CD4-positive, alpha-beta T cell treated with Interleukin-6 for 4 hours (primary cell): ENCODE measurements around the gene IL5RA.

Experiments used
- DNase-seq: peaks from one replicate; pipeline ENCODE4 v3.0.0-alpha.2; 2020; ENCODE audit warnings: mixed read lengths

The IL5RA gene

GRCh38 chr3:3105815-3106214, 4.4 kb downstream of the IL5RA start:
- no peak for DNase-seq

DNA sequence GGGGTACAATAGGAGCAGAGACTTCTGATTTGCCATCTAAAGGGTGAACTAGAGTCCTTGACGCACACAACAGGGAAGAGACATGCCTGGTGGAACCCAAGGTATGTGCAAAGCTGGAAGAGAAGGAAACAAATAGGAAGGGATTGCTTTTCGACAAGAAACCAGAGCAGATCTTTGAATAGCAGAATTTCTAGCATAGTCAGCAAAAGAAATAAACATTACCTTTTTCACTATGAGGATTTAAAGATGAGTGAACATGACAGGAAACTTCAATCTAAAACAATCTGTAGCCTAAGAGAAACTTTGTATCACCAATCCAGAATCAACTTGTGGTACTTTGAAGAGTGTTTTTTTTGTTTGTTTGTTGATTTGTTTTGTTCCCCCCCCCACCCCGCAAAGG, 4.9 kb downstream of the IL5RA start:
- no peak for DNase-seq

DNA sequence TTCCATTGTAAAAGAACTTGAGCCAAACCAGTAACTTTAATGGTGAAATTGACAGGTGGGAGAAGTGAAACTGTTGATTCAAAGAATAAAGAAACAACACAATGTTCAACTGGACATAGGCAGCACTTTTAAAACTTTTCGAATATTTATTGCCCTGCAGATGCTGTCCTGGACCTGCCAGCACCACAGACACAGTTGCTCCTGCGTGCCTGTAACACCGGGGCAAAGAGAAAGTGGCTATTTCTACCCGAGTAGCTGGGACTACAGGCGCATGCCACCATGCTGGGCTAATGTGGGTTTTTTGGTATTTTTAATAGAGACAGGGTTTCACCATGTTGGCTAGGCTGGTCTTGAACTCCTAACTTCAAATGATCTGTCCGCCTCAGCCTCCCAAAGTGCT, 7.4 kb downstream of the IL5RA start:
- no peak for DNase-seq

GRCh38 chr3:3101660-3102458, 8.3 kb downstream of the IL5RA start:
- no peak for DNase-seq

DNA sequence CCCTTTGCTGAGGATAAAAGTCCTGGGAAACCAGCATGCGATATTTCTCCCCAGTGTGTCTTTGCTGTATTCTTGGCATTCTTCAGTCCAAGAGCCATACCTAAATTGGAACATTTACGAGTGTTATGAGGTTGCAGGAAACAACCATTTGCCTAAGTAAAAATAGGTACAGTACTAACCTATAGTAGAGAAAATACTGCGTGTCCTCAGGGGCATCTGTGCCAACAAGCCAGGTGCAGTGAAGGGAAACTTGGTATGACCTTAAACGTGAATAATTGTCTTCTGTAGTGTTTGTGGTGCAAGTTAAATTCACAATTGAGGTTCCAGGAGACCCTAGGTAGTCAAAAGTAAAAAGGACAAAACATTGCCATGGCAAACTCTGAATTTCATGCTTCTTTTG, 12.2 kb downstream of the IL5RA start:
- no peak for DNase-seq

DNA sequence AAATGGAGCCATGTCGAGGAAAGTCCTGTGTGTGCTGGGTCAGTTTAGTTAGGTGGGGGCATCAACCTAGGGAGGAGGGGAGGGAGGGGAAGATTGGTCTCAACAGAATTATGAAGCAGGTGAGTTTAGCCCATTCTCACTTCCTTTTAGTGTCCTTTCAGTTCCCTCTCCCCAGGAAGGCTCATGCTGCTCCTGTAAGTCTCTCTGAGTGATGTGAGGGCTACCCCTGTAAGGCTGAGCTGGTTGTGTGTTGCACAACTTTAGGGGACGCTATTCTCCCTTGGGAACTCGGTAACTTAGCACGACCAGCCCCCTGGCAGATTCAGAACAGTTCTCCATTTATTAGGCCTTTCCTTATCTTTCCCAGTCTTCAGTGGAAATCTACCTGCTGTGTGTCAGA, 21.2 kb downstream of the IL5RA start:
- DNase-seq = no peak

- no peak for DNase-seq
These were observed 22.3 kb downstream of the IL5RA start for GRCh38 chr3:3087716-3088465.

GRCh38 chr3:3087279-3087678, 22.9 kb downstream of the IL5RA start:
- no peak for DNase-seq

GRCh38 chr3:3086239-3086638, 23.9 kb downstream of the IL5RA start:
- DNase-seq = no peak

- DNase-seq = no peak
These were observed 24.4 kb downstream of the IL5RA start for GRCh38 chr3:3085782-3086181.

GRCh38 chr3:3084890-3085289, 25.3 kb downstream of the IL5RA start:
- no peak for DNase-seq

GRCh38 chr3:3082234-3082924, 27.8 kb downstream of the IL5RA start:
- DNase-seq = no peak

GRCh38 chr3:3081381-3082233, 28.6 kb downstream of the IL5RA start:
- no peak for DNase-seq

- DNase-seq = no peak
These were observed 29.9 kb downstream of the IL5RA start for GRCh38 chr3:3080309-3080708.

DNA sequence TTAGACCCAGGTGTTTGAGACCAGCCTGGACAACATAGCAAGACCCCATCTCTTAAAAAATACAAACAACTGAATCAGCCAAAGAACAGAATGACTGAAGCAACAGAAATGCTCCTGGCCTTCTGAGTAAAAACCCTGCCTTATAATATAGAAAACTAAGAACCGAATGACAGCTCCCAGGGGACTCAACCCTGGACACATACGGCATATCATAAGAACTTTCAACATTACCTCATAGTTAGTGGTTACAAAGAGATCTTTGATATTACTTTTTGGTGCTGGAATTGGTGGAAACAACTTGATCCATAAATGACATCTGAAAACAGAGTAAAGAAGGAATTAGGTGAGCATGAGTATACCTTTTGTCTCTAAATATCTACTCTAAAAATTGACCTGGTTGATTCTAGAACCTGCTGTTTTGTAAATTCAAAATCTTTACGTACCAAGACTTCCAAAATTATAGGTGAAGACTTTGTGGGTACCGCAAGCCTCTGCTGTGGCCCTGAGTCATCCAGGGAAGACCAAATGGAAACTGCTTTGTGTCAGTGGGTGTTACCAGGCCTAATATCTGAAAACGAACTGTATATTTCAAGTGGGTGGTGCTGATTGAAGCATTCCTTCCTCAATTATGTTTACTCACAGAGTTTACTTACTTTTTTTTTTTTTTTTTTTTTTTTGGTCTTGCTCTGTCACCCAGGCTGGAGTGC, 35.5 kb downstream of the IL5RA start:
- no peak for DNase-seq

DNA sequence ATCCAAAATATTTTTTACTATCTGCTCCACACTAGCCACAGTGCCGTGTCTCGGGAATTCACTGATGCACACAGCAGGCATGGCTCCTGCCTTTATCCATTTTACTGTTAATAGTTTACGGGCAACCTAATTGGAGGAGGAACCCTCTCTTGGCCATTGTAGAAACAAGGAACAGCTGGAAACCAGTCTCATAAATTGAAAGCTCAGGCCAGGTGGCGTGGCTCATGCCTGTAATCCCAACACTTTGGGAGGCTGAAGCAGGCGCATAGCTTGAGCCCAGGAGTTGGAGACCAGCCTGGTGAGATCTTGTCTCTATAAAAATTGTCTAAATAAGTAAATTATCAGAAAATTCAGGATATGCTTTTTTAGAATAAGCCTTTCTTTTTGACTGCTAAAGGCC, 39.0 kb downstream of the IL5RA start:
- DNase-seq = no peak

GRCh38 chr3:3069723-3070122, 40.5 kb downstream of the IL5RA start:
- DNase-seq = no peak

DNA sequence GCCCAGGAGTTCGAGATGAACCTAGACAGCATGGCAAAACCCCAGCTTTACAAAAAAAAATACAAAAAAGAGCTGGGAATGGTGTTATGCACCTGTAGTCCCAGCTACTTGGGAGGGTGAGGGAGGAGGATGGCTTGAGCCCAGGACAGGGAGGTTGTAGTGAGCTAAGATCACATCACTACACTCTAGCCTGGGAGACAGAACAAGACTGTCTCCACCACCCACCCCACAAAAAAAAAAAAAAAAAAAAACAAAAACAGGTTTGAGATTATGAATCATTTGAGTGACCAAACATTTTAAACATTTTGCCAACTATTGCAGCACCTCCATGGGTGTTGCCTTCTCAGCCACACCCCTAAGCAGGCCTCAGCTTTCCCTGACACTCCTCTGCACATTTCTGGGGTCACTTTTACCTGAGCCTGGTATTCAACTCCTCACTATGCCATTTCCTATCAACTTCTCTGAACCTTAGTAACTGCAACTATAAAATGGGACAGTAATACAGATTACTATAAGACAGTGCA, 41.8 kb downstream of the IL5RA start:
- DNase-seq = no peak

DNA sequence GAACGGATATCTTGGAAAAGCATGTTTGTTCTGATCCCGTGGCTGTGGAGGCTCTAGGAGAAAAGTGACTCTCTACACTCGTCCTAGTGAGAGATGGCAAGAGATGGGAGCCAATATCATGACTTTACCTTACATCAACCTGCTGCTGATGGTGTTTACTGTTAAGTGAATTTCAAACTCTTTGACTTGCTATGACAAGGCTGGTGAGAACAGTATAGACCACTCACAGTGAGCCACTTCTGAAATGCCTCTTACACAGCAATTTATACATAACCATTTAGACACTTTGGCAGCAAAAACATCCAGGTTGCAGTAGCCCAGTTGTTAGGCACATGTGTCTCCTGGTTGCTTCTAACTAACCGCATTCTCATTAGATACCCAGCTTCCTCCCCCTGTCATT, 43.3 kb downstream of the IL5RA start:
- DNase-seq = no peak

DNA sequence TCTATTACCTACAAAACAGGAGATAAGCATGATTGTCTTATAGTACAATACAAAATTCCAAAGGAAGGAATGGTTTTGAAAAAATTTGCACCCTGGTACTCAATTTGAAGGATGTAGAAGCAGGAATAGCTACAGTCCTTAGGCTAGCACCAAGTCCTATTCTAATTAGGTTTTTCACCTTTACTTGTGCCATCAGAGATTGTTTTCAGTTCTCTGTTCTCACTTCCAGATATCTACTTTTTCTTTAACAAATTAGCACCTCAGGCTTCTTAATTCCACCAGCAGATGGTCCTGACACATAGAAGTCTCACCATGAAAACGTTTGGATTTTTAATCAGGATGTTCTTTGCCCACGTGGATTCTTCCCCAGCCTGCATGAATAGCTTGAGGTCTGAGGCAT, 43.8 kb downstream of the IL5RA start:
- DNase-seq = no peak

- no peak for DNase-seq
These were observed 44.3 kb downstream of the IL5RA start for GRCh38 chr3:3065876-3066275.

DNA sequence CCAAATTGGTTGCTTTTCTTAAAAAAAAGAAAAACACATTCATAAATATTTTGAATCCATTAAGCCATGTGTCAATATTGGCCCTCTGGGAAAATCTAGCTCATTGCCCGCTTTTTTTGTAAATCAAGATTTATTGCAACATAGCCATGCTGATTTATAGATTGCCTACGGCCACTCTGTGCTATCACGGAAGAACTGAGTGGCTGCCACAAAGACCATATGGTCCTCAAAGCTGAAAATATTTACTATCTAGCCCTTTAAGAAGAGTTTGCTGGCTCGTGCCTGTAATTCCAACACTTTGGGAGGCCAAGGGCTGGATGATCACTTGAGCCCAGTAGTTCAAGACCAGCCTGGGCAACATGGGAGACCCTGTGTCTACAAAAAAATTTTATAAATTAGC, 45.9 kb downstream of the IL5RA start:
- no peak for DNase-seq
